ENCODE measurements around the gene AIF1L.

AIF1L gene

DNA sequence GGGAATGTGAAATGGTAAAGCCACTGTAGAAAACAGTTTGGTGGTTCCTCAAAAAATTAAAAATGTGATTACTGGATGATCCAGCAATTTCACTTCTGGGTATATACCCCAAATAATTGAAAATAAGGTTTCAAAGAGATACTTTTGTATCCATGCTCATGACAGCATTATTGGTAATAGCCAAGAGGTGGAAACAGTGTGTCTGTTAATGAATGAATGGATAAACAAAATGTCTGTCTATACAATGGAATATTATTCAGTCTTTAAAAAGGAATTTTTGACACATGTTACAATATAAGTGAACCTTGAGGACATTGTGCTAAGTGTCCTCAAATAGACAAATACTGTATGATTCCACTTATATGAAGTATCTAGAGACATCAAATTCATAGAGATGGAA is 69.2 kb downstream of the AIF1L start:
- no peak for DNase-seq (ENCODE audit: low read depth in 2 of 2)

GRCh38 chr9:131167146-131167692 is 70.9 kb downstream of the AIF1L start:
- no peak for DNase-seq (ENCODE audit: low read depth in 2 of 2)

- no peak for DNase-seq (ENCODE audit: low read depth in 2 of 2)
Observed at GRCh38 chr9:131167936-131168335, 71.6 kb downstream of the AIF1L start.

DNA sequence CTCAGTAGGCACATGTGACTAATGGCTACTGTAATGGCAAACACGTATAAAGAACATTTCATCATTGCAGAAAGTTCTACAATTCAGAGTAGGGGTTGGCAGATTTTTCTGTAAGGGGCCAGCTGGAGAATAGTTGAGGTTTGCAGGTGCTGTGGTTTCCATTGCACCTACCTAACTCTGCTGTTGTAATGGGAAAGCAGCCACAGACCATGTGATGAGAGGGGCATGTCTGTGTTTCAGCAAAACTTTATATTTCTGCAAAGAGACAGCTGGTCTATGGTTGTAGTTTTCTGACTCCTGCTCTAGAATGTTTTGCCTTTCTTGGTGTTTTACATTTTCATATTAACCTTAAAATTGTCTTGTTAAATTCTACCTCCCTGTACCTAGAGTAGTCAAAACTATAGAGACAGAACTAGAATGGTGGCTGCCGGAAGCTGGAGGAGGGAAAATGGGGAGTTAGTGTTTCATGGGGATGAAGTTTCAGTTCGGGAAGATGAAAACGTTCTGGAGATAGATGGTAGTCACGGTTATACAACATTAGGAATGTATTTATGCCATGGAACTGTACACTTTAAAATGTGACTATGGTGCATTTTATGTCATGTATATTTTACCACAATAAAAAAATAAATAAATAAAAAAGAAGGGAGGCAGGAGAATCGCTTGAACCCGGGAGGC is 73.4 kb downstream of the AIF1L start:
- DNase-seq (ENCODE audit: low read depth in 2 of 2), result no peak

Data from stimulated activated CD8-positive, alpha-beta memory T cell treated with anti-CD3 and anti-CD28 coated beads, Interleukin-15, amount 100 ng/mL, for 48 hours (primary cell).